NCI-H1105 treated with DMSO at 0.1 percent for 48 hours (cell line): Measurements from ENCODE around the gene HMOX2.

ENCODE experiments used
- DNase-seq: peaks from one replicate; lab custom pipeline; 2025; lab: John Stamatoyannopoulos, UW

HMOX2 gene

GRCh38 chr16:4465977-4466779 is 10.0 kb upstream of the HMOX2 start:
- no peak for DNase-seq

DNA sequence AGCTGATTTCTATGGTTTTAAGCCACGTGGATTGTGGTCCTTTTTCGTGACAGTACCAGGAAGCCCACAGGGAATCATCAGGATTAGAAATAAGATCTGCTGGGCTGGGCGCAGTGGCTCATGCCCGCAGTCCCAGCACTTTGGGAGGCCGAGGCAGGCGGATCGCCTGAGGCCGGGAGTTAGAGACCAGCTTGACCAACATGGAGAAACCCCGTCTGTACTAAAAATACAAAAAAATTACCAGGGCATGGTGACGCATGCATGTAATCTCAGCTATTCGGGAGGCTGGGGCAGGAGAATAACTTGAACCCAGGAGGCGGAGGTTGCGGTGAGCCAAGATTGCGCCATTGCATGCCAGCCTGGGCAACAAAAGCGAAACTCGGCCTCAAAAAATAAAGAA is 8.3 kb upstream of the HMOX2 start:
- no peak for DNase-seq

- no peak for DNase-seq
Observed at GRCh38 chr16:4468972-4469371, 7.2 kb upstream of the HMOX2 start.

DNA sequence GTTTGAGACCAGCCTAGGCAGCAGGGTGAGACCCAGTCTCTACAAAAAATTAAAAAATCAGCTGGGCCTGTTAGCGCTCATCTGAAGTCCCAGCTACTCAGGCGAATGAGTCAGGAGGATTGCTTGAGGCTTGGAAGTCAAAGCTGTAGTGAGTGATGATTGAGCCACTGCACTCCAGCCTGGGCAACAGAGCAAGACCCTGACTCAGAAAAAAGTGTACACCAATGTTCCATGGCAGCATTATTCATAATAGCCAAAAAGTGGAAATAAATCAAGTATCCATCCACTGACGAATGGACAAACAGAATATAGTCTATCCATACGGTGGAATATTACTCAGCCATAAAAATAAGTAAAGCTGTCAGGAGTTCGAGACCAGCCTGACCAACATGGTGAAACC is 4.3 kb upstream of the HMOX2 start:
- no peak for DNase-seq

DNA sequence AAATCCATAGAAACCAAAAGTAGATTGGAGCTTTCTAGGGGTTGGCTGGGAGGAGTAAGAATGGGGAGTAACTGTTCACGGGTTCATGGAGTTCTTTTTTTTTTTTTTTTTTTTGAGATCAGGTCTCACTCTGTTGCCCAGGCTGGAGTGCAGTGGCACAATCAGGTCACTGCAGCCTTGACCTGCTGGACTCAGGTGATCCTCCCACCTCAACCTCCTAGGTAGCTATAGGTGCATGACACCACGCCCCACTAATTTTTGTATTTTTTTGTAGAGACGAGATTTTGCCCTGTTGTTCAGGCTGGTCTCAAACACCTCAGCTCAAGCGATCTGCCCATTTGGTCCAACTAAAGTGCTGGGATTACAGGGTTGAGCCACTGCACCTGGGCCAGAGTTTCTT is 3.3 kb upstream of the HMOX2 start:
- DNase-seq, result no peak

- no peak for DNase-seq
Observed at GRCh38 chr16:4474192-4474961, 1.8 kb upstream of the HMOX2 start, which contains the start of gene NMRAL1. NMRAL1 (minus strand) TSS chr16:4474625; CDS start chr16:4474132, 493 bp downstream.

- no peak for DNase-seq
Observed at GRCh38 chr16:4477966-4478365, 1.8 kb downstream of the HMOX2 start.

GRCh38 chr16:4481526-4481925 is 5.3 kb downstream of the HMOX2 start:
- peak; percentile 0 for DNase-seq

DNA sequence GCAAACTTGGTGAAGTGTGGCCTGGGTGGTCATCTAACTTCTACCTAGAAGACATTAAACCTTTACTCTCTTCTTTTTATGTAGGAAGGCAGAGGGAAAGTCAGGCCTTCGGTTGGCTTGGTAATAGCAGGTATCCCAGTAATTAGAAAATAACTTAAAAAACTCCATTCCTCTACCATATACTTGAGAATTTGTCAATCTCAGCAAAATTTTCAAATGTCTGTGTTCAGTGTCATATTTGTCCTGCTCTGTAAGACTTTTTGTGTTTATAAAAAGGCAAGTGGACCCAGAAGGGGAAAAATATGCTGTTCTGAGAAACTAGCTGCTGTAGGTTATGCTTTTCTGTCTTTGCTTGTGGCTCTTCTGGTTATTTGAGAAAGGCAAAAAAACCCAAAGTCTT is 5.8 kb downstream of the HMOX2 start:
- no peak for DNase-seq

- DNase-seq, result no peak
Observed at GRCh38 chr16:4486126-4486893, 10.1 kb downstream of the HMOX2 start.

- DNase-seq, result no peak
Observed at GRCh38 chr16:4487955-4488498, 11.8 kb downstream of the HMOX2 start.

- DNase-seq, result no peak
Observed at GRCh38 chr16:4488499-4488967, 12.3 kb downstream of the HMOX2 start.

DNA sequence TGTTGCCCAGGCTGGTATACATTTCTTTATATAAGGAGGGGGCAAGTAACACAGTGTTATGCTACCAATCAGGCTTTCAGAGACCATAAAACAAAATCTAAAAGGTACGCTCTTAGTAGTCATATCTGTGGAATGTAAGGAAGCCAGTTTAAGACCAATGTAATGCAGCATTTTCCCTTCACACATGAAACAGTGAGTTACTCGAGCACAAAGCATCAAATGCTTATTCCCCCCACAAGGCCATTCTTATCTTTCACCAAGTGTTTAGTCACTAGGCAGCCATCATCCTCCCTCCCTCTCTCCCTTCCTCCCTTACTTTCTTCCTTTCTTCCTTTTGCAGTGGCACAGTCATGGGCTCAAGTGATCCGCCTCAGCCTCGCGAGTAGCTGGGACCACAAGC is 12.8 kb downstream of the HMOX2 start:
- DNase-seq, result no peak

GRCh38 chr16:4491898-4492297 is 15.7 kb downstream of the HMOX2 start:
- no peak for DNase-seq

DNA sequence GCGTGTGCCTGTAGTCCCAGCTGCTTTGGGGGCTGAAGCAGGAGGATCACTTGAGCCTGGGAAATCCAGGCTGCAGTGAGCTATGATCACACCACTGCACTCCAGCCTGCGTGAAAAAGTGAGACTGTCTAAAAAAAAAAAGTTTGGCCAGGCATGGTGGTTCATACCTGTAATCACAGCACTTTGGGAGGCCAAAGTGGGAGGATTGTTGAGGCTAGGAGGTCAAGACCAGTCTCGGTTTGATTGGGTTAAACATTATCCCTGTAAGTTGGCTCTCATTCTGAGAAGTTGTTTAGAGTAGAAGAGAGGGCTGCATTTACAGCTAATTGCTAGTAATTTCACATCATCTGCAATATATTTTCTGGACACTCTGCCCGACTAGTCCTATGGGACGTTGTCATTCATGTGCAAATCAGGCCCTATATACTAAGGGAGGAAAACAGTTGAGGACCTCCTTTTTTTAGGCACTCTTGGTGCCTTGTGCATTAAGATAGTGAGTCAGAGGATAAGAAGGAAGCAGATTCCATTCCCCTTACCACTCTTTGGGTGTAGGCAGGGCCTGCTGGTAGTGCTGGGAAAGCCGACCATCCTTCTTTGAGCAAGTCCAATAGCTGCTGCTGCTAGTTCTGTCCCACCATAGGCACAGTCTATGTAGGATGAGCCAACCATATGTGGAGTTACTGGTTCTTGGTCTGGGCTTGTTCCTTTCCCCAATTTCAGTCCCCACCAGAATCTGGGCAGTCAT is 18.7 kb downstream of the HMOX2 start:
- no peak for DNase-seq

DNA sequence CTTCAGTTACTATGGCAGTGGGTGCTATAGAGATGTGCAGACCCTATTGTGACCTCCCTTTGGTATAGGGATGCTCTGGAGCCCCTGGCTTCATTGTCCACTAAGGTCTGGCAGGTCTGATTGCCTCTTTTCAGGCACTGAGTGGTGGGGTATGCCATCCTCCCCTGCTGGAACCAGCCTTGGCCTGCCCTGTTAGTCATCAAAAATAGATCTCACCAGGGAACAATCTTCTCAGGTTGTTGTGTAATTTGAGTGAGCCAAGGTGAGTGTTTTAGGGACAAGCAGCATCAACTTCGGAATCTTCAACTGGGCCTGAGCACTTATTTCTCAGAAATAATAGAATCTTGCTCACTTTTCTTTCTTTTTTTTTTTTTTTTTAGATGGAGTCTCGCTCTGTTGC is 19.6 kb downstream of the HMOX2 start:
- DNase-seq, result no peak

DNA sequence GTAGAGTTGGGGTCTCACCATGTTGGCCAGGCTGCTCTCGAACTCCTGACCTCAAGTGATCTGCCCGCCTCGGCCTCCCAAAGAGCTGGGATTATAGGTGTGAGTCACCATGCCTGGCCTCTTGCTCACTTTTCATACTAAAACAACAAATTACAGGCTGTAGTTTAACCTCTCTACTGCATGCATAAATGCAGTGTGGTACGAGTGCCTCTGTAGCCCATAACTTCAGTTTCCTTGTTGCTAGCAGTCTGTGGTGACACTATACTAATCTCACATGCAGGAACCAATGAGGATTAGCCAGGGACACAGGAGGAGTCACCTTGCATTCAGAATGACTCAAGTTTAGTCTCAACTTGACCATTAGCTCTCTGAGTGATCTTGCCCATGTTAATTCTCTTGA is 20.1 kb downstream of the HMOX2 start:
- DNase-seq, result no peak

DNA sequence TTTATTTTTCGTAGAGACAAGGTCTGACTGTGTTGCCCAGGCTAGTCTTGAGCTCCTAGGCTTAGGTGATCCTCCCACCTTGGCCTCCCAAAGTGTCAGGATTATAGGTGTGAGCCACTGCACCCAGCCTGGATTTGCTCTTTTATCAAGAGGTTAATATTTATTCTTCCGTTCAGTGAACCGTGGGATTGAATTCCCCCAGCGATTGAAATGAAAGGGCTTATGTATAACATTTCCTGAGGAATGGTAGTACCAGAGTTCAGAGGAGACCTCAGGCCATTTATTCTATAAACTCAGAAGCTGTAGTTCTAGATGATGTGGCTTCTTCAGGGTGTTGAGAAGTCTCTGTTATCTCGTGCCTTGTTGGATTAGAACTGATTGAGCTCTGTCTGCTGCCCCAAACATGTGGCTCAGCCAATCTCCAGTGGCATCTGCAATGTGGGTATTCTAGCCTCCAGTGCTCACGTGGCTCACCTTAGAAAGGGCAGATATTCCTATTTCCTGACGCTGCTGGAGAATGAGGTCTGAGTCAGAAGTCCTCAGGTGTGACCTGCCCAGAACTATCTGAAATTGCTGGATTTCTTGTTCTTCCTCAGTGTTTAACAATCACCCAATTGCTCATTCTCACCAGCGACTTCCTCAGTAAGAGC is 22.5 kb downstream of the HMOX2 start:
- DNase-seq, result no peak

- DNase-seq, result no peak
Observed at GRCh38 chr16:4499196-4499555, 23.0 kb downstream of the HMOX2 start.

GRCh38 chr16:4500272-4500671 is 24.1 kb downstream of the HMOX2 start:
- no peak for DNase-seq

DNA sequence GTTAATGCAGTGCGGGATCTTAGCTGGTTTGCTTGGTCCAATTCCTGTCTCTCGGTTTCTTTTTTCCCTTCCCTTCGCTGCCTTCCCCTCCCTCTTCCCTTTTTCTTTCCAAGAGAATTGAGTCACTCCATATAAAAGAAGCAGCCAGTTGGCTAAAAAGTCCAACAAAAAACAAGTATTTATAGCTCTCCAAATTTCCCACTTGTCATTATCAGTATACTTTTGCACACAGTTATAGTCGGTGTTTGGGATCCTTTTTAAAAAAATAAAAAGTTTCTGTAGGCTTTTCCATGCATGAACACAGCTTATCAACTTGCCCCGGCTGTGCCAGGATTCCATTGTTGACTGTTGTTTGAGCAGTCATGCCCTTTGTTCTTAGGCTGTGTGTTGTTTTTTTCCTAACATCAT is 24.9 kb downstream of the HMOX2 start:
- DNase-seq, result no peak
